IMR-90 (cell line): ENCODE results near the gene ZNF214.

ENCODE experiments used
- FOS ChIP-seq: fragments of 150-350 bp; IDR thresholded peaks from 2 replicates; pipeline ENCODE4 v1.6.1; 2016; ENCODE audit warnings: low read depth, low read length
- POLR2A ChIP-seq: IDR thresholded peaks from 2 replicates; pipeline ENCODE4 v1.6.1; 2012; ENCODE audit warnings: mild to moderate bottlenecking, low read depth, low read length
- TF ChIP-seq, protein P1 (sequence below): conservative IDR thresholded peaks from 2 replicates; pipeline ENCODE4 v1.5.1; 2012; ENCODE audit warnings: mild to moderate bottlenecking, low read depth, low read length, improper control_type of control experiment

DNA sequence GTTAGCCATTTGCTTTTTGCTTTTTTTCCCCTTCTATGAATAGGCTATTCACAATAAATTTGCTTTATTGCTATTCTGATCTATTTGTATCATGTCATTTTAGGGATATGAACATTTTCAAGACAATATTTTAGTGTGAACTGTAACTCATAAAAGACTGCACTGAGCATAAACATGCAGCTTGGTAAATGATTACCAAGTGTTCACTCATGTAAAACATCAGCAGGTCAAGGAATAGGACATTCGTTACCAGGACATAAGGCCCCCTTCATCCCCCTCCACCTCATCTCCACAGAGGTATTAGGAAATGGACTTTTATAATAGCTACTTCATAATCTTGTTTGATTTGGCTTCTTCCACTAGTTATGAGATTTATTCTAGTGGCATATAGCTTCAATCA, 12.5 kb upstream of the ZNF214 start:
- TF ChIP-seq, protein P1, sequence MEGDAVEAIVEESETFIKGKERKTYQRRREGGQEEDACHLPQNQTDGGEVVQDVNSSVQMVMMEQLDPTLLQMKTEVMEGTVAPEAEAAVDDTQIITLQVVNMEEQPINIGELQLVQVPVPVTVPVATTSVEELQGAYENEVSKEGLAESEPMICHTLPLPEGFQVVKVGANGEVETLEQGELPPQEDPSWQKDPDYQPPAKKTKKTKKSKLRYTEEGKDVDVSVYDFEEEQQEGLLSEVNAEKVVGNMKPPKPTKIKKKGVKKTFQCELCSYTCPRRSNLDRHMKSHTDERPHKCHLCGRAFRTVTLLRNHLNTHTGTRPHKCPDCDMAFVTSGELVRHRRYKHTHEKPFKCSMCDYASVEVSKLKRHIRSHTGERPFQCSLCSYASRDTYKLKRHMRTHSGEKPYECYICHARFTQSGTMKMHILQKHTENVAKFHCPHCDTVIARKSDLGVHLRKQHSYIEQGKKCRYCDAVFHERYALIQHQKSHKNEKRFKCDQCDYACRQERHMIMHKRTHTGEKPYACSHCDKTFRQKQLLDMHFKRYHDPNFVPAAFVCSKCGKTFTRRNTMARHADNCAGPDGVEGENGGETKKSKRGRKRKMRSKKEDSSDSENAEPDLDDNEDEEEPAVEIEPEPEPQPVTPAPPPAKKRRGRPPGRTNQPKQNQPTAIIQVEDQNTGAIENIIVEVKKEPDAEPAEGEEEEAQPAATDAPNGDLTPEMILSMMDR: no peak
- TF ChIP-seq POLR2A: no peak
- TF ChIP-seq FOS: no peak
